Tongue (tissue), 2 donors: Measurements from ENCODE around the gene KCNIP3. TPM values are rescaled to one million over a fixed set of nuclear protein-coding genes. Genes with fewer than 3 reads are reported as not detected.
"Not testable (repeated sequence)": the region's sequence is repeated elsewhere in the genome, so short reads cannot be mapped to it uniquely, and the experiment has no call there.

Experiments used
- DNase-seq: peaks from one replicate; pipeline ENCODE4 v3.0.0-alpha.2; 2015
- total RNA-seq: library from RNA; depleted of rRNA; stranded (reverse); fragments of >200 nt; gene quantifications from one replicate; pipeline ENCODE4 v1.2.3, GENCODE V29; 2014

KCNIP3 gene
- total RNA-seq, 1 donor from 2014 or later: 8.8 TPM

- DNase-seq: no peak
Observed at GRCh38 chr2:95387358-95387757, 90.2 kb downstream of the KCNIP3 start.

- DNase-seq: no peak
Observed at GRCh38 chr2:95388091-95388692, 91.0 kb downstream of the KCNIP3 start.

- DNase-seq: no peak
Observed at GRCh38 chr2:95388856-95389244, 91.7 kb downstream of the KCNIP3 start.

- peak; percentile 77 for DNase-seq
Observed at GRCh38 chr2:95389245-95390119, 92.3 kb downstream of the KCNIP3 start.

GRCh38 chr2:95390272-95390880 is 93.2 kb downstream of the KCNIP3 start:
- no peak for DNase-seq

GRCh38 chr2:95390881-95391321 is 93.8 kb downstream of the KCNIP3 start:
- DNase-seq: no peak

- no peak for DNase-seq
Observed at GRCh38 chr2:95391641-95392310, 94.6 kb downstream of the KCNIP3 start.

GRCh38 chr2:95392320-95392719 is 95.2 kb downstream of the KCNIP3 start:
- DNase-seq: no peak

GRCh38 chr2:95392730-95393455 is 95.7 kb downstream of the KCNIP3 start:
- DNase-seq: no peak

- no peak for DNase-seq
Observed at GRCh38 chr2:95393901-95394300, 96.8 kb downstream of the KCNIP3 start.

GRCh38 chr2:95399061-95399460 is 101.9 kb downstream of the KCNIP3 start:
- DNase-seq: no peak

GRCh38 chr2:95401480-95401879 is 104.3 kb downstream of the KCNIP3 start:
- DNase-seq: no peak

GRCh38 chr2:95402004-95402369 is 104.8 kb downstream of the KCNIP3 start:
- DNase-seq: peak; percentile 26

GRCh38 chr2:95402370-95403203 is 105.4 kb downstream of the KCNIP3 start, which contains the start of gene FAHD2A:
TSS of gene FAHD2A (plus strand) at chr2:95402708. CDS start at chr2:95405559, 2,851 bp downstream.
- peak; percentile 97 for DNase-seq

- DNase-seq: peak; percentile 25
Observed at GRCh38 chr2:95403204-95403721, 106.1 kb downstream of the KCNIP3 start.

- DNase-seq: not testable (repeated sequence)
Observed at GRCh38 chr2:95403824-95404223, 106.7 kb downstream of the KCNIP3 start.

- DNase-seq: not testable (repeated sequence)
Observed at GRCh38 chr2:95404676-95405075, 107.5 kb downstream of the KCNIP3 start.

- not testable (repeated sequence) for DNase-seq
Observed at GRCh38 chr2:95411239-95411638, 114.1 kb downstream of the KCNIP3 start.

GRCh38 chr2:95414015-95414594 is 117.0 kb downstream of the KCNIP3 start:
- DNase-seq: peak; percentile 93

- not testable (repeated sequence) for DNase-seq
Observed at GRCh38 chr2:95415138-95415537, 118.0 kb downstream of the KCNIP3 start.
